WTC11 (cell line): Measurements from ENCODE around the gene DRD1.

Experiments
- CREM ChIP-seq: sonication (generic); formaldehyde crosslinking; IDR thresholded peaks from 2 replicates; pipeline ENCODE4 v1.8.1; 2022; ENCODE audit warnings: mild to moderate bottlenecking, missing genetic modification reagents, moderate library complexity
- CTCF ChIP-seq: fragments of 200-600 bp; IDR thresholded peaks from 2 replicates; pipeline ENCODE4 v1.8.0; 2022; ENCODE audit warnings: antibody characterized with exemption
- ESRRA ChIP-seq: sonication (generic); formaldehyde crosslinking; IDR thresholded peaks from 2 replicates; pipeline ENCODE4 v1.8.1; 2022; ENCODE audit warnings: mild to moderate bottlenecking, missing genetic modification reagents, borderline replicate concordance
- FOXP1 ChIP-seq: sonication (generic); formaldehyde crosslinking; IDR thresholded peaks from 2 replicates; pipeline ENCODE4 v1.8.0; 2022; ENCODE audit warnings: missing genetic modification reagents, mild to moderate bottlenecking, moderate library complexity, borderline replicate concordance
- GABPB1 ChIP-seq: sonication (generic); formaldehyde crosslinking; IDR thresholded peaks from 2 replicates; pipeline ENCODE4 v1.8.1; 2023; ENCODE audit warnings: mild to moderate bottlenecking, missing genetic modification reagents
- JUN ChIP-seq: sonication (generic); formaldehyde crosslinking; IDR thresholded peaks from 2 replicates; pipeline ENCODE4 v1.8.0; 2023; ENCODE audit warnings: mild to moderate bottlenecking, missing genetic modification reagents
- MXD4 ChIP-seq: fragments of 250-450 bp; sonication (Bioruptor Pico); IDR thresholded peaks from 2 replicates; pipeline ENCODE4 v1.8.0; 2021; ENCODE audit warnings: mild to moderate bottlenecking, moderate library complexity, borderline replicate concordance
- NR3C1 ChIP-seq: sonication (generic); formaldehyde crosslinking; conservative IDR thresholded peaks from 2 replicates; pipeline ENCODE4 v1.8.1; 2023; ENCODE audit warnings: low read depth, mild to moderate bottlenecking, missing genetic modification reagents
- USF2 ChIP-seq: sonication (generic); formaldehyde crosslinking; IDR thresholded peaks from 2 replicates; pipeline ENCODE4 v1.8.1; 2023; ENCODE audit warnings: mild to moderate bottlenecking, missing genetic modification reagents, moderate library complexity
- ZNF232 ChIP-seq: sonication (generic); formaldehyde crosslinking; IDR thresholded peaks from 2 replicates; pipeline ENCODE4 v1.8.0; 2022; ENCODE audit warnings: mild to moderate bottlenecking, missing genetic modification reagents
- ZNF671 ChIP-seq: fragments of 250-450 bp; sonication (Bioruptor Pico); IDR thresholded peaks from 2 replicates; pipeline ENCODE4 v1.8.0; 2021; ENCODE audit warnings: mild to moderate bottlenecking
- TF ChIP-seq, protein P1 (sequence below): sonication (generic); formaldehyde crosslinking; IDR thresholded peaks from 2 replicates; pipeline ENCODE4 v1.8.1; 2022; ENCODE audit warnings: mild to moderate bottlenecking, missing genetic modification reagents, moderate library complexity, borderline replicate concordance

- TF ChIP-seq USF2 (no peak), CTCF (no peak), ESRRA (CRISPR knock-in tag) (no peak), GABPB1 (peak; percentile 34; the same call in 1 of the 2 replicates), CREM (CRISPR knock-in tag) (no peak), FOXP1 (CRISPR knock-in tag) (no peak), JUN (CRISPR knock-in tag) (no peak), MXD4 (CRISPR knock-in tag) (no peak), ZNF232 (CRISPR knock-in tag) (no peak), ZNF671 (CRISPR knock-in tag) (no peak), NR3C1 (CRISPR knock-in tag) (no peak)
- TF ChIP-seq, protein P1, sequence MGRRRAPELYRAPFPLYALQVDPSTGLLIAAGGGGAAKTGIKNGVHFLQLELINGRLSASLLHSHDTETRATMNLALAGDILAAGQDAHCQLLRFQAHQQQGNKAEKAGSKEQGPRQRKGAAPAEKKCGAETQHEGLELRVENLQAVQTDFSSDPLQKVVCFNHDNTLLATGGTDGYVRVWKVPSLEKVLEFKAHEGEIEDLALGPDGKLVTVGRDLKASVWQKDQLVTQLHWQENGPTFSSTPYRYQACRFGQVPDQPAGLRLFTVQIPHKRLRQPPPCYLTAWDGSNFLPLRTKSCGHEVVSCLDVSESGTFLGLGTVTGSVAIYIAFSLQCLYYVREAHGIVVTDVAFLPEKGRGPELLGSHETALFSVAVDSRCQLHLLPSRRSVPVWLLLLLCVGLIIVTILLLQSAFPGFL (CRISPR knock-in tag) = no peak
These were observed 24.2 kb upstream of the DRD1 start for GRCh38 chr5:175467983-175468690.
